OCI-M2 (cell line): ENCODE data around the gene EIPR1.

Experiments
- DNase-seq: peaks from one replicate; lab custom pipeline; 2025; ENCODE audit not compliant: unreplicated experiment; lab: John Stamatoyannopoulos, UW

The EIPR1 gene

GRCh38 chr2:3141696-3142095 lies 235.9 kb downstream of the EIPR1 start:
- no peak for DNase-seq

DNA sequence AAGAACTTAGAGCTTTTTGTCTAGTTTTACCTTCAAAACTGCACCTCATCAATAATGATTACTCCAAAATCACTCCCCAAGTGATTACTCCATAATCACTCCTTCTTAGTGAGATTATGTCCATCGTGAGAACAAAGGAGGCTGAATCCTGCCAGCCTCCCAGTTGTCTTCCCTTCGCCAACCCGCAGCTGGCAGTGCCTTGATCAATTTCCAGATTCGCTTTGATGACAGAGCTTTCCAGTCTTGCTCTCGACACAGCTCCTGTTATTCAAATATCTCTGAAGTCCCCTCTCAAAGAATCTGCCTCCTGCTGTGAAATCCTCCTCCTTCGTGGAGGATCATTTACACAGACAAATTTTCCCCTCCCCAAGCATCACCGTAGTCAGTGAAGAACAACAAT lies 237.7 kb downstream of the EIPR1 start:
- DNase-seq: no peak
